GM12891 (cell line): ENCODE results near the gene YPEL5.
"Not testable (repeated sequence)": the region's sequence is repeated elsewhere in the genome, so short reads cannot be mapped to it uniquely, and the experiment has no call there.

Experiments
- PAX5 ChIP-seq: IDR thresholded peaks from 2 replicates; pipeline ENCODE4 v1.6.1; 2011; ENCODE audit warnings: low read length, moderate library complexity, mild to moderate bottlenecking; ENCODE audit not compliant: insufficient read depth, severe bottlenecking
- POLR2A ChIP-seq: IDR thresholded peaks from 2 replicates; pipeline ENCODE4 v1.6.1; 2011; ENCODE audit warnings: low read depth, low read length, control low read depth
- POLR2AphosphoS5 ChIP-seq: IDR thresholded peaks from 2 replicates; pipeline ENCODE4 v1.6.1; 2011; ENCODE audit warnings: low read depth, low read length, control low read depth
- TAF1 ChIP-seq: IDR thresholded peaks from 2 replicates; pipeline ENCODE4 v1.6.1; 2011; ENCODE audit warnings: low read depth, low read length, control low read depth

GRCh38 chr2:30144951-30145350 is 1.9 kb upstream of the YPEL5 start:
- not testable (repeated sequence) for TF ChIP-seq POLR2A, TAF1, POLR2AphosphoS5, PAX5
